GM12864 (cell line): Measurements from ENCODE around the gene DPYD.

Source experiments
- DNase-seq: peaks from one replicate; pipeline ENCODE4 v3.0.0-alpha.2; 2011; ENCODE audit warnings: low read depth
- H3K4me3 ChIP-seq: 2 replicates; pipeline ENCODE4 v1.5.1; 2011; ENCODE audit warnings: mild to moderate bottlenecking, low read depth, low read length, control low read depth
- TF ChIP-seq, protein P1 (sequence below): IDR thresholded peaks from 2 replicates; pipeline ENCODE4 v1.5.1; 2011; ENCODE audit warnings: low read depth, mild to moderate bottlenecking, moderate library complexity, low read length, control low read depth, inconsistent platforms; ENCODE audit errors: missing control alignments

The DPYD gene

DNA sequence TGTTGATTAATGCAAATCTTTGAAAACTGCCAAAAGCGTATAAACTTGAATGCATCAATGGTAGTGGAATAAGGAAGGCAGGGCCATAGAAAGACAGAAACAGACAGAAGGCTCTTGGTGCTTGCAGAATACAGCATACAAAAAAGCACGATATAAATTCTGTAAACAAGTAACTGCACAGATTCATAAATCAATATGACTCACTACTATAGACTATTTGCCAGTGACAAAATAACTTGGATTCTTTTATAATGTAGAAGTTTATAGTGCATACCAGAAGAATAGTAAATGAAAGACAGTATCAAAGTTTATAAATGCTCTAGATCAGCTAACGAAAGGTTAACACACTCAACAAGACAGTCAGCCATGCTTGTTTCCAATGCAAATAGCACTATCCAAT lies 849.7 kb downstream of the DPYD start:
- TF ChIP-seq, protein P1, sequence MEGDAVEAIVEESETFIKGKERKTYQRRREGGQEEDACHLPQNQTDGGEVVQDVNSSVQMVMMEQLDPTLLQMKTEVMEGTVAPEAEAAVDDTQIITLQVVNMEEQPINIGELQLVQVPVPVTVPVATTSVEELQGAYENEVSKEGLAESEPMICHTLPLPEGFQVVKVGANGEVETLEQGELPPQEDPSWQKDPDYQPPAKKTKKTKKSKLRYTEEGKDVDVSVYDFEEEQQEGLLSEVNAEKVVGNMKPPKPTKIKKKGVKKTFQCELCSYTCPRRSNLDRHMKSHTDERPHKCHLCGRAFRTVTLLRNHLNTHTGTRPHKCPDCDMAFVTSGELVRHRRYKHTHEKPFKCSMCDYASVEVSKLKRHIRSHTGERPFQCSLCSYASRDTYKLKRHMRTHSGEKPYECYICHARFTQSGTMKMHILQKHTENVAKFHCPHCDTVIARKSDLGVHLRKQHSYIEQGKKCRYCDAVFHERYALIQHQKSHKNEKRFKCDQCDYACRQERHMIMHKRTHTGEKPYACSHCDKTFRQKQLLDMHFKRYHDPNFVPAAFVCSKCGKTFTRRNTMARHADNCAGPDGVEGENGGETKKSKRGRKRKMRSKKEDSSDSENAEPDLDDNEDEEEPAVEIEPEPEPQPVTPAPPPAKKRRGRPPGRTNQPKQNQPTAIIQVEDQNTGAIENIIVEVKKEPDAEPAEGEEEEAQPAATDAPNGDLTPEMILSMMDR: no peak
- no peak for DNase-seq
- H3K4me3 ChIP-seq: no peak overlapping the region

DNA sequence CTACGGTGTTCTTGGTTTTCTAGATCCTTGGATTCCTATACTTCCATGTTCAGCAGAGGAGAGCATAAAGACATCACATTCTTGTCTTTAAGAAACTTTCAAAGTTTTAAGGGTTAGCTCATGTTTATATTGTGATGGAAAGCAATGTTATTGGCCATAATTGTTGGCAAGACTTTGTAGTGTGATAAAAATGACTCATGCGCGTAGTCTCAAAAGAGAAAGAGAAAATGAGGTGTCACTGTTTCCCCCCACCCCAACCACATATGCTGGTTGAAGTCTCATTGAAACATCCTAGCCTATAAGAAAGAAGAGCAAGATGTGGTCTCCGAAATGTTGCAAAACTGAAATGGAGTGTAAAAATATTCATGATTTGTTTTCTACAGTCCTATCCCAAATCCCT lies 850.5 kb downstream of the DPYD start:
- no peak for DNase-seq
- TF ChIP-seq, protein P1: no peak
- no peak overlapping the region for H3K4me3 ChIP-seq

DNA sequence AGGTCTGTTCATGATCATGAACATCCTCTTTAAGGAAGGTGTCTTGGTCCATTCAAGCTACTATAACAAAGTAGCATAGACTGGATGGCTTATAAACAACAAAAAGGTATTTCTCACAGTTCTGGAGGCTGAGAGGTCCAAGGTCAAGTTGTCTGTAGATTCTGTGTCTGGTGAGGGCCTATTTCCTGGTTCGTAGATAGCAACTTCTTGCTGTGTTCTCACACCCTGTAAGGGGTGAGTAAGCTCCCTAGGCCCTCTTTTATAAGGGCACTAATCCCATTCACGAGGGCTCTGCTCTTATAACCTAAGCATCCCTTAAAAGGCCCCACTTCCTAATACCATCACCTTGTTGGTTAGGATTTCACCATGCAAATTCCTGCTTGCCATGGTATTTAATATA lies 851.5 kb downstream of the DPYD start:
- DNase-seq: no peak
- TF ChIP-seq, protein P1: no peak
- H3K4me3 ChIP-seq: no peak overlapping the region

DNA sequence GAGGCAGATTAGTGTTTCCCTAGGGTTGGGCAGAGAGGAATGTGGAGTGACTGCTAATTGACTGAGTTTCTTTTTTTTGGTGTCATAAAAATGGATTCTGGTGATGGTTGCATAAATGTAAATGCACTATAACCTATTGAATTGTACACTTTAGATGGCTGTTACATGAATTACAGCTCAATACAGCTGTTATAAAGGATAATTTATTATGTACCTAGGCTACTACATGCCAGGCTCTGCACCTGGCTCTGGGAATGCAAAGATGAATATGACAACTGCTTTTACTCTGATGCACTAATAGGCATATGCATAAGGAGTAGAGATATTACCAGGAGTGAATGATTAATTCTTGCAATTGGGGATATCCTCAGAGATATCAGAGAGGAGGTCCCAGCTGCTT lies 854.0 kb downstream of the DPYD start:
- TF ChIP-seq, protein P1: no peak
- no peak for DNase-seq
- H3K4me3 ChIP-seq: no peak overlapping the region

DNA sequence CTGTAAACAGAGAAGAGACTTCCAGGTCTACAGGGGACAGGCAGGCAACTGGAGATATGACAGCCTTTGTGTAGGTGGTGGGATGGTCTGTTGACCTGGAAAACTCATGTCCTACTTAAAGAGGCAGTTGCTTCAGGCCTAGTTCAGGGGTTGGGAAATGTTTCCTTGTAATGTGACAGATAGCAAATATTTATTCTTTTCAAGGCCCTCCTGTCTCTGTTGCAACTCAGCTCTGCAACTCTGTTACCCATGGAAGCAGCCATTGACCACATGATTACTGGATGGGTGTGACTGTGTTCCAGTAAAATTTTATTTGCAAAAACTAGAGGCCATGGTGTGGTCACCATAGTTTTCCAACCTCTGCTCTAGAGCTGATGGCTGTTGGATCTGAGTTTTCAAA lies 857.3 kb downstream of the DPYD start:
- no peak for DNase-seq
- H3K4me3 ChIP-seq: no peak overlapping the region
- TF ChIP-seq, protein P1: no peak

DNA sequence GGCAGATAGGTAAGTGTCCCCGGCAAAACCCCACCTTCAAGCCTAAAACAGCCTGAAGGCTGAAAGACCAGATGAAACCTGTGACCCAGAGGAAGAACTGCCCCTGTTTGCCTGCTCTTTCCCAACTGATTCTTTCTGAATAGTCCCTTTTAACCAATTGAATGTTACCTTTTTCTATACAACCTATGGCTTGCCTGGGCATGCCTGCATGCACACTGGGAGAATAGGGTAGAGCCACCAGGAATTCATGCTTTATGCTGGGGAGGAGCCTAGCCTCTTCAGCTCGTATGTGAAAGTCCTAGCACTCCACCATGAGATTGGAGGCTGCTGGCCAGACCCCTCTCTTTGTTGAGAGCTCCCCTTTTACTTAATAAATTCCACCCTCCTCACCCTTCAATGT lies 859.2 kb downstream of the DPYD start:
- DNase-seq: no peak
- H3K4me3 ChIP-seq: no peak overlapping the region

DNA sequence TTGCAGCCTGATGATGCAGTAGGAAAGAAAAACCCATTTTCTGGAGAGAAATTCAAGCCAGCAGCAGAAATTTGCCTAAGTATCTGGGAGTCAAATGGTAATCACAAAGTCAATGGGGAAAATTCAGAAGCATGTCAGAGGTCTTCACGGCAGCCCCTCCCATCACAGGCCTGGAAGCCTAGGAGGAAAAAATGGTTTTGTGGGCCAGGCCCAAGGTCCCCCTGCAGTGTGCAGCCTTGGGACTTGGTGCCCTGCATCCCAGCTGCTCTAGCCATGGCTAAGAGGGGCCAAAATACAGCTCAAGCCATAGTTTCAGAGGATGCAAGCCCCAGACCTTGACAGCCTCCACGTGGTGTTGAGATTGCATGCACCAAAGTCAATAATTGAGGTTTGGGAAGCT lies 864.4 kb downstream of the DPYD start:
- TF ChIP-seq, protein P1: no peak
- DNase-seq: no peak
- no peak overlapping the region for H3K4me3 ChIP-seq

More for the DNA sequence above, 859.2 kb downstream of the DPYD start:
- TF ChIP-seq, protein P1: no peak
